Osteoblast (primary cell): Measurements from ENCODE around the gene MYCN. TPM values are rescaled to one million over a fixed set of nuclear protein-coding genes. Genes with fewer than 3 reads are reported as not detected.

Experiments
- DNase-seq: peaks from one replicate; pipeline ENCODE4 v3.0.0; 2011; ENCODE audit warnings: low spot score, mixed read lengths; ENCODE audit not compliant: insufficient read length; ENCODE audit errors: missing footprints
- H2AFZ ChIP-seq: 2 replicates; pipeline ENCODE4 v1.6.0; 2011; ENCODE audit warnings: mild to moderate bottlenecking, low read length
- H3K27ac ChIP-seq: 2 replicates; pipeline ENCODE4 v1.5.1; 2011; ENCODE audit warnings: mild to moderate bottlenecking, low read depth, low read length, moderate library complexity
- H3K27me3 ChIP-seq: 2 replicates; pipeline ENCODE4 v1.6.0; 2012; ENCODE audit warnings: mild to moderate bottlenecking, control low read depth, inconsistent platforms, low read length, moderate library complexity; ENCODE audit not compliant: insufficient read depth
- H3K36me3 ChIP-seq: 2 replicates; pipeline ENCODE4 v1.5.1; 2011; ENCODE audit warnings: mild to moderate bottlenecking, low read length, control low read depth, moderate library complexity; ENCODE audit not compliant: insufficient read depth
- H3K4me1 ChIP-seq: 2 replicates; pipeline ENCODE4 v1.5.1; 2011; ENCODE audit warnings: mild to moderate bottlenecking, low read length, control low read depth, moderate library complexity; ENCODE audit not compliant: insufficient read depth
- H3K4me2 ChIP-seq: 2 replicates; pipeline ENCODE4 v1.6.0; 2011; ENCODE audit warnings: mild to moderate bottlenecking, low read length; ENCODE audit not compliant: insufficient read depth
- H3K4me3 ChIP-seq: fragments of 200-600 bp; sonication (generic); 3 replicates; pipeline ENCODE4 v1.5.1; 2012; ENCODE audit warnings: mild to moderate bottlenecking, low read length, inconsistent platforms; ENCODE audit not compliant: insufficient read depth
- H3K79me2 ChIP-seq: 2 replicates; pipeline ENCODE4 v1.6.0; 2012; ENCODE audit warnings: mild to moderate bottlenecking, low read length, control low read depth, inconsistent platforms; ENCODE audit not compliant: insufficient read depth
- H3K9me3 ChIP-seq: 2 replicates; pipeline ENCODE4 v1.5.1; 2011; ENCODE audit warnings: low read depth, low read length, control low read depth
- H4K20me1 ChIP-seq: 2 replicates; pipeline ENCODE4 v1.6.0; 2012; ENCODE audit warnings: mild to moderate bottlenecking, low read length, control low read depth; ENCODE audit not compliant: insufficient read depth
- total RNA-seq: library from RNA; depleted of rRNA; stranded (reverse); fragments of >200 nt; gene quantifications from 2 replicates; pipeline ENCODE4 v1.2.3, GENCODE V29; 2012
- TF ChIP-seq, protein P1 (sequence below): IDR thresholded peaks from 2 replicates; pipeline ENCODE4 v1.5.1; 2011; ENCODE audit warnings: mild to moderate bottlenecking, low read depth, low read length, moderate library complexity; ENCODE audit errors: extremely low read depth

Gene MYCN
- total RNA-seq, 1 donor = not detected

DNA sequence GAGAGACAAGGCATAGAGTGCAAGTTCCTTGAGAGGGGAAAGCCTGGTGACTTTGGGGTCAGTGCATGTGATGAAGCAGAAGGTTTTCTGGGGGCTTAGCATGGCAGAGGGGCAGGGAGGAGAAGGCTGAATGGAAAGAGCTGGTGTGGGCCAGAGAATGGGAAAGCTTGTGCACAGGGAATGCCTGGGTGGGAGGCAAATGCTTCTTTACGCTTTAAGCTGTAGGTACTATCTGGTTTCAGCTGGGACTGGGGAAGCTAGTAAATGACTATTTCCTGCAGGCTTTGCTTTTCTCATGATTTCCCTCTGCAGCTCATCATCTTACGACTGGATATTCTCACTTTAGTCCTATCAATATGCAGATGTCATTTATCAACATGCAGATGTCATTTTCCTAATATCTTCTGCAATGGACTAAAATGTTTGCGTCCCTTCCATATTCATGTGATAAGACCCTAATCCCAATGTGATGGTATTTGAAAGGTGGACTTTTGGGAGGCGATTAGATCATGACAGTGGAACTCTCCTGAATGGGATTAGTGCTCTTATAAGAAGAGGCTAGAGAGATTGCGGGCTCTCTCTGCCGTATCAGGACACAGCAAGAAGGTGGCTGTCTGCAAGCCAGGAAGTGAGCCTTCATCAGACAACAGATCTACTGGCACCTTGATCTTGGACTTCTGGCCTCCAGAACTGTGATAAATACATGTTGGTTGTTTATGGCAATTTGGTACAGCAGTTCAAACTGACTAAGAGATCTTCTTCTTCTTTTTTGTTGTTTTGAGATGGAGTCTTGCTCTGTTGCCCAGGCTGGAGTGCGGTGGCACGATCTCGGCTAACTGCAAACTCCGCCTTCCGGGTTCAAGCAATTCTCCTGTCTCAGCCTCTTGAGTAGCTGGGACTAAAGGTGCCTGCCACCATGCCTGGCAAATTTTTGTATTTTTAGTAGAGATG is 50.1 kb downstream of the MYCN start:
- H3K27me3 ChIP-seq = no peaks in the 10 kb centered on the region
- H3K4me3 ChIP-seq = no peak overlapping the region
- H3K9me3 ChIP-seq = no peaks in the 10 kb centered on the region
- H3K79me2 ChIP-seq = no peaks in the 10 kb centered on the region
- DNase-seq = no peak
- no peak overlapping the region for H3K4me2 ChIP-seq
- H4K20me1 ChIP-seq = no peaks in the 10 kb centered on the region
- H2AFZ ChIP-seq = no peak overlapping the region
- no peak overlapping the region for H3K27ac ChIP-seq
- TF ChIP-seq, protein P1, sequence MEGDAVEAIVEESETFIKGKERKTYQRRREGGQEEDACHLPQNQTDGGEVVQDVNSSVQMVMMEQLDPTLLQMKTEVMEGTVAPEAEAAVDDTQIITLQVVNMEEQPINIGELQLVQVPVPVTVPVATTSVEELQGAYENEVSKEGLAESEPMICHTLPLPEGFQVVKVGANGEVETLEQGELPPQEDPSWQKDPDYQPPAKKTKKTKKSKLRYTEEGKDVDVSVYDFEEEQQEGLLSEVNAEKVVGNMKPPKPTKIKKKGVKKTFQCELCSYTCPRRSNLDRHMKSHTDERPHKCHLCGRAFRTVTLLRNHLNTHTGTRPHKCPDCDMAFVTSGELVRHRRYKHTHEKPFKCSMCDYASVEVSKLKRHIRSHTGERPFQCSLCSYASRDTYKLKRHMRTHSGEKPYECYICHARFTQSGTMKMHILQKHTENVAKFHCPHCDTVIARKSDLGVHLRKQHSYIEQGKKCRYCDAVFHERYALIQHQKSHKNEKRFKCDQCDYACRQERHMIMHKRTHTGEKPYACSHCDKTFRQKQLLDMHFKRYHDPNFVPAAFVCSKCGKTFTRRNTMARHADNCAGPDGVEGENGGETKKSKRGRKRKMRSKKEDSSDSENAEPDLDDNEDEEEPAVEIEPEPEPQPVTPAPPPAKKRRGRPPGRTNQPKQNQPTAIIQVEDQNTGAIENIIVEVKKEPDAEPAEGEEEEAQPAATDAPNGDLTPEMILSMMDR = no peak
- H3K4me1 ChIP-seq = no peaks in the 10 kb centered on the region
- H3K36me3 ChIP-seq = no peaks in the 10 kb centered on the region

DNA sequence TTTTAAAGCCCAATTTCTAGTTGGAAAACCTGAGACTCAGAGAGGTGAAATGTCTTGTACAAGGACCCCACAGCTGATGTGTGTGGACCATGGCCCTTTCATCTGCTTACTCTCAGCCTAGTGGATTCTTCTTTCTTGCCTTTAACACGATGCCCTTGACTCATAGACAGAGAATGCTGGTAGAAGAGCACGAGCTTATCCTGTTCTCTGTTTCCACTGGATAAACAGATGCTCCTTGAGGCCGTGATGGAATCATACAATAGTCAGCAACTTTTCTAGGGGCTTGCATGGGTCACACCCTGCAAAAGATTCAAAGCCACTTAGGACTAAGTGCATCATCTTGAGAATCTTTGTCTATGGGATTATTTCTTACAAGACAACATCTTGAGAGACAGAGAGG is 50.9 kb downstream of the MYCN start:
- no peak overlapping the region for H3K4me2 ChIP-seq
- H3K79me2 ChIP-seq = no peaks in the 10 kb centered on the region
- H3K27me3 ChIP-seq = no peaks in the 10 kb centered on the region
- no peak overlapping the region for H3K27ac ChIP-seq
- H3K9me3 ChIP-seq = no peaks in the 10 kb centered on the region
- DNase-seq = no peak
- TF ChIP-seq, protein P1 = no peak
- H3K4me3 ChIP-seq = no peak overlapping the region
- H4K20me1 ChIP-seq = no peaks in the 10 kb centered on the region
- H3K36me3 ChIP-seq = no peaks in the 10 kb centered on the region
- no peak overlapping the region for H2AFZ ChIP-seq
- no peaks in the 10 kb centered on the region for H3K4me1 ChIP-seq

DNA sequence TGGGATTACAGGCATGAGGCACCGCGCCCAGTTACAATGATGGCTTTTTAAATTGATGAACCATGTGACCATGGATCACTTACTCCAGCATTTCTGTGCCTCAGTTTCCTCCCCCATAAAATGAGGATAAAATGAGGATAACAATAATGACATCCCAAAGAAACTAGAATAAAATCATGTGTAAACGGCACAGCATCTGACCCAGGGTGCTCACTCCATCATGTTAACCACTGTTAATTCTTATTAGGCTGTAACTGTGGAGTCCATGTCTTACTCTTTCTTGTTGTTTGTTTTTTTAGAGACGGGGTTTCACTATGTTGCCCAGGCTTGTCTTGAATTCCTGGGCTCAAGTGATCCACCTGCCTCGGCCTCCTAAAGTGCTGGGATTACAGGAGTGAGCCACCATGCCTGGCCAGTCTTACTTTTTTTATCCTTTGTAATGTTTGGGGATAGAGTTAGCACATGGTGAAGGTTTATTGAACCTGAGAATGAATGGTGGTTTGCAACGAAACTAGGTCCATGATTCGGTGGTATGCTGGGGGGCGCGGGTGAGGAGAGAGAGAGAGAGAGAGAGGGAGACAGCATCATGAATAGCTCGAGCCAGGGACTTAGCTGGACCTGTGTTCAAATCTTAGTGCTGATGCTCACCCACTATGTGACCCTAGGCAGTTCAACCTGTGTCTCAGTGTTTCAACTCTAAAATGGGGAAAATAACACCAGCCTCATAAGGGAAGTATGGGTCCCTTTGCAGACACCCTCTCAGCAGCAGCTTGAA is 52.3 kb downstream of the MYCN start:
- no peaks in the 10 kb centered on the region for H3K27me3 ChIP-seq
- TF ChIP-seq, protein P1 = no peak
- H3K4me1 ChIP-seq = no peaks in the 10 kb centered on the region

DNA sequence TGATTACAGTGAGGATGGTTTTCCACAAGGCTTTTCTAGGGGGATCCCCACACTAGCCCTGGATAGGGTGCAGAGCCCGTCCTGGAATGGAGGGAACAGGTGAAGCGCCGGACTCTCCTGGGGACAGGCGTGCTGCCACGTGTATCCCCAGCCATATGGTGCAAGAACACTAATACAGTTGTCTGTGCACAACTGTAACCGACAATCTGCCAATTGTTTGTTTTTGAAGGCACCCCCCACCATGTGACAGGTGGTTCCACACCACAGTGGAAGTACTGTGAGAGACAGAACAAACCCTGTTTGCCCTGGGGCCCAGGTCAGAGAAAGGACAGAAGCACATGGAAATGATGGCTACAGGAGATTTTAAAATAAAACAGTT is 52.9 kb downstream of the MYCN start:
- Histone ChIP-seq H4K20me1 (no peaks in the 10 kb centered on the region), H3K4me2 (no peak overlapping the region), H3K79me2 (no peaks in the 10 kb centered on the region), H3K27ac (no peak overlapping the region), H3K9me3 (no peaks in the 10 kb centered on the region), H3K36me3 (no peaks in the 10 kb centered on the region), H2AFZ (no peak overlapping the region), H3K27me3 (no peaks in the 10 kb centered on the region), H3K4me1 (no peaks in the 10 kb centered on the region), H3K4me3 (no peak overlapping the region)
- TF ChIP-seq, protein P1 = no peak
- no peak for DNase-seq

More for the DNA sequence above, 52.3 kb downstream of the MYCN start:
- H3K9me3 ChIP-seq = no peaks in the 10 kb centered on the region
- H4K20me1 ChIP-seq = no peaks in the 10 kb centered on the region
- H3K4me2 ChIP-seq = no peak overlapping the region
- no peak overlapping the region for H3K27ac ChIP-seq
- H2AFZ ChIP-seq = no peak overlapping the region
- DNase-seq = no peak
- H3K36me3 ChIP-seq = no peaks in the 10 kb centered on the region
- H3K4me3 ChIP-seq = no peak overlapping the region
- no peaks in the 10 kb centered on the region for H3K79me2 ChIP-seq
